A549 (cell line): ENCODE measurements around the gene CRYBG2. TPM values are rescaled to one million over a fixed set of nuclear protein-coding genes. Genes with fewer than 3 reads are reported as not detected.
A peak's percentile ranks its signal among the peaks of the same experiment; 100 is the strongest.

Source experiments
- ATAC-seq, 2 experiments: fragments of 200-7000 bp in 1 of 2; fragments of >200 bp in 1 of 2; cut with Nextera tagmentation in 1 of 2; cut with Tn5 transposase in 1 of 2; 3 replicates each; pipeline versions ENCODE4 v1.8.0 to v1.9.1; 2018 to 2020; ENCODE audit warnings: mild to moderate bottlenecking in 1 of 2, moderate library complexity in 1 of 2
- CTCF ChIA-PET: fragments of 300-600 bp; sonication (Branson Sonifier 250); formaldehyde crosslinking; extraction: SDS; loops from one replicate; lab custom pipeline; 2021; ENCODE audit warnings: antibody characterized with exemption, inconsistent platforms; lab: Yijun Ruan, JAX
- POLR2A ChIA-PET: fragments of 350-600 bp; formaldehyde crosslinking; extraction: SDS; loops from one replicate; lab custom pipeline; 2021; ENCODE audit warnings: antibody characterized with exemption, inconsistent platforms; lab: Yijun Ruan, JAX
- DNase-seq, 2 experiments: peaks; one replicate each; pipeline versions ENCODE4 v3.0.0 to v3.0.0-alpha.2; 2011 to 2016; ENCODE audit warnings: low read depth in 1 of 2, low spot score in 1 of 2
- FAIRE-seq: peaks from 2 replicates; lab custom pipeline; 2011; peaks lifted over from hg19 to GRCh38; lab: Jason Lieb, UNC
- H3K27ac ChIP-seq, 2 experiments: fragments of >200 bp; sonication (Bioruptor Twin); formaldehyde crosslinking; 3 replicates each; pipeline ENCODE4 v1.5.1; 2016 to 2017
- H3K4me1 ChIP-seq: fragments of >200 bp; sonication (Bioruptor Twin); formaldehyde crosslinking; 3 replicates; pipeline ENCODE4 v1.6.1; 2016
- H3K4me2 ChIP-seq: fragments of >200 bp; sonication (Bioruptor Twin); formaldehyde crosslinking; 3 replicates; pipeline ENCODE4 v1.6.1; 2016
- H3K4me3 ChIP-seq: fragments of >200 bp; sonication (Bioruptor Twin); formaldehyde crosslinking; 3 replicates; pipeline ENCODE4 v1.5.1; 2016
- H3K9me3 ChIP-seq: fragments of >200 bp; sonication (Bioruptor Twin); formaldehyde crosslinking; 3 replicates; pipeline ENCODE4 v1.6.1; 2016
- CBX8 ChIP-seq: fragments of 200-600 bp; sonication (generic); IDR thresholded peaks from 2 replicates; pipeline ENCODE4 v1.6.1; 2016
- CEBPB ChIP-seq, 2 experiments: fragments of >200 bp in 1 of 2; sonication (Bioruptor Twin) in 1 of 2; formaldehyde crosslinking in 1 of 2; IDR thresholded peaks; 2 replicates each; pipeline ENCODE4 v1.6.1; 2012 to 2016
- CHD2 ChIP-seq: fragments of 150-350 bp; IDR thresholded peaks from 2 replicates; pipeline ENCODE4 v1.6.1; 2014; ENCODE audit warnings: low read length; ENCODE audit not compliant: partially characterized antibody
- EP300 ChIP-seq, 2 experiments: fragments of >200 bp; sonication (Bioruptor Twin); formaldehyde crosslinking; IDR thresholded peaks; 2 replicates in 1 of 2; 3 replicates in 1 of 2; pipeline ENCODE4 v1.6.1; 2016 to 2017
- FOSB ChIP-seq: fragments of 250-450 bp; sonication (Bioruptor Pico); IDR thresholded peaks from 2 replicates; pipeline ENCODE4 v1.5.0; 2020; ENCODE audit warnings: mild to moderate bottlenecking, moderate library complexity
- FOSL2 ChIP-seq, 2 experiments: fragments of 450-650 bp in 1 of 2; fragments of >200 bp in 1 of 2; sonication (Bioruptor Twin) in 1 of 2; formaldehyde crosslinking; IDR thresholded peaks; 2 replicates each; pipeline versions ENCODE4 v1.5.0 to v1.6.1; 2016 to 2020; ENCODE audit warnings: mild to moderate bottlenecking in 1 of 2, moderate library complexity in 1 of 2
- GATA3 ChIP-seq: IDR thresholded peaks from 2 replicates; pipeline ENCODE4 v1.6.1; 2012; ENCODE audit warnings: borderline replicate concordance
- HOXA7 ChIP-seq: fragments of 250-450 bp; sonication (Bioruptor Pico); IDR thresholded peaks from 2 replicates; pipeline ENCODE4 v1.5.0; 2020; ENCODE audit warnings: mild to moderate bottlenecking, moderate library complexity
- HOXB13 ChIP-seq: fragments of 250-450 bp; sonication (Bioruptor Pico); IDR thresholded peaks from 2 replicates; pipeline ENCODE4 v1.5.0; 2020; ENCODE audit warnings: low read depth, mild to moderate bottlenecking, moderate library complexity
- MAZ ChIP-seq: fragments of 150-350 bp; IDR thresholded peaks from 2 replicates; pipeline ENCODE4 v1.6.1; 2014; ENCODE audit warnings: antibody characterized with exemption, low read depth, low read length, borderline replicate concordance
- NPAS2 ChIP-seq: fragments of 250-450 bp; sonication (Bioruptor Pico); IDR thresholded peaks from 2 replicates; pipeline ENCODE4 v1.8.0; 2022; ENCODE audit warnings: mild to moderate bottlenecking, moderate library complexity, borderline replicate concordance
- NR3C1 ChIP-seq: fragments of >200 bp; sonication (Bioruptor Twin); formaldehyde crosslinking; IDR thresholded peaks from 3 replicates; pipeline ENCODE4 v1.6.1; 2017
- PHF8 ChIP-seq: fragments of 200-600 bp; sonication (generic); IDR thresholded peaks from 2 replicates; pipeline ENCODE4 v1.6.1; 2016; ENCODE audit warnings: low read depth, mild to moderate bottlenecking, antibody characterized with exemption, moderate library complexity, borderline replicate concordance
- POLR2AphosphoS2 ChIP-seq: conservative IDR thresholded peaks from 2 replicates; pipeline ENCODE4 v1.6.1; 2012; ENCODE audit warnings: low read length, improper control_type of control experiment, inconsistent platforms
- RARB ChIP-seq: fragments of 250-450 bp; sonication (Bioruptor Pico); IDR thresholded peaks from 2 replicates; pipeline ENCODE4 v1.8.0; 2021; ENCODE audit warnings: mild to moderate bottlenecking, moderate library complexity
- RFX5 ChIP-seq: fragments of 450-650 bp; IDR thresholded peaks from 2 replicates; pipeline ENCODE4 v1.7.1; 2014; ENCODE audit warnings: antibody characterized with exemption, mild to moderate bottlenecking, moderate library complexity
- SMC3 ChIP-seq: fragments of >200 bp; sonication (Bioruptor Twin); formaldehyde crosslinking; IDR thresholded peaks from 3 replicates; pipeline ENCODE4 v1.6.1; 2018; ENCODE audit warnings: inconsistent platforms
- WGBS: methylation state at CpG from one replicate; pipeline ENCODE4 v1.1.6; 2017; ENCODE audit errors: missing lambda C conversion rate; 5-methylcytosine and 5-hydroxymethylcytosine counted together
- polyA plus RNA-seq, 4 experiments: library from polyadenylated mRNA; depleted of rRNA in 3 of 4; stranded (reverse); fragments of >200 nt; fragmentation: RNase III in 1 of 4; extraction: RNeasy Plus Mini Kit Qiagen cat#74134 plus additional on column Dnase treatment in 1 of 4; gene quantifications; 2 replicates in 3 of 4; 3 replicates in 1 of 4; pipeline ENCODE4 v1.2.3, GENCODE V29; 2011 to 2017
- TF ChIP-seq, protein P1 (sequence below): IDR thresholded peaks from 2 replicates; pipeline ENCODE4 v1.6.1; 2012
- TF ChIP-seq, protein P2 (sequence below): fragments of 250-450 bp; sonication (Bioruptor Pico); IDR thresholded peaks from 2 replicates; pipeline ENCODE4 v1.5.0; 2020; ENCODE audit warnings: low read depth, mild to moderate bottlenecking, moderate library complexity
- TF ChIP-seq, protein P3 (sequence below): fragments of >200 bp; sonication (Bioruptor Twin); formaldehyde crosslinking; IDR thresholded peaks from 3 replicates; pipeline ENCODE4 v1.5.1; 2016
- TF ChIP-seq, protein P4 (sequence below): fragments of 150-350 bp; IDR thresholded peaks from 2 replicates; pipeline ENCODE4 v1.6.1; 2014; ENCODE audit warnings: low read depth, mild to moderate bottlenecking, low read length

Gene CRYBG2
- polyA plus RNA-seq, 2 of the 4 experiments (the other 2 are of a cell fraction) = 0.67 to 2.7 TPM

DNA sequence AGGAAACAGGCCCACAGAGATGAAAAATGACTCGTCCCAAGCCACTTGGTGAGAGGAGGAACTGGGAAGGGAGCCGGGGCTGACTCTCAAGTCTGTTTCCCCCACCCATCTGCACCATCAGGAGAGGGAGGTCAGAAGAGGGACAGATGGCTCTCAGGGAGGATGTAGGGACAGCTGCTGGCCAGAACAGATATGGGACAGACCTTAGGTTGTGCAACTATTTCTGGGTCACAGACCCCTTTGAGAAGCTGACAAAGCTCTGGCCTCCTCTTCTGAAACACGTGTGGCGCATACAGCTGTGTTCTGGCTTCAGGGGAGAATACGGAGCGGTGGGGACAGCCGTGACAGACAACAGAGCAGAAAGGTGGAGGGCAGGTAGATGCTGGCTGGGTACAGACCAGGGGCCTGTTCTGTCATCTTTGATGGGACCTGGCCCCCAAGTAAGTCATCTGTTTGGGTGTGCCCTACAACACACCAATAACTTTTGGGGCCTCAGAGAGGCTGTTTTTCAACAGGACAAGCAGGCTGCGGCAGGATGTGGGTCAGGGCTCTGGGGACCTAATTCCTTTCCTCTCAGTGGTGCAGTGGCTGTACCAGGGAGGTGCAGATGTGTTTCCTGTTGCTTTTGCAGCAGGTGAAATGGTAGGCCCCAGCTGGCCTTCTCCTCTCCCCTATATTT is 66.8 kb downstream of the CRYBG2 start:
- no peak for DNase-seq
- ChIA-PET POLR2A (no interaction called here), CTCF (interaction anchor here (2.5 to 8.2 kb wide), 4 partner anchors 29 to 131 kb away, joined by 8 to 128 read pairs (median 40); partner anchors contain the start of gene CD52)
- WGBS = 94% methylated on average over 7 of the region's 8 CpGs
- FAIRE-seq = no peak
- Histone ChIP-seq H3K4me2 (no peak overlapping the region), H3K4me3 (no peak overlapping the region), H3K27ac (no peak overlapping the region), H3K9me3 (no peaks in the 10 kb centered on the region), H3K4me1 (peaks cover 12% of the 10 kb centered on the region)
- TF ChIP-seq CBX8 = no peak
- no peak for TF ChIP-seq HOXA7 (CRISPR knock-in tag)
- TF ChIP-seq FOSB (CRISPR knock-in tag) = no peak
- no peak for TF ChIP-seq PHF8
- TF ChIP-seq GATA3 = no peak
- no peak for TF ChIP-seq HOXB13 (CRISPR knock-in tag)
- no peak for TF ChIP-seq MAZ
- TF ChIP-seq RARB (CRISPR knock-in tag) = no peak
- no peak for TF ChIP-seq EP300 (IDR thresholded peaks at IDR 0.05)
- TF ChIP-seq CHD2 = no peak
- TF ChIP-seq, protein P1, sequence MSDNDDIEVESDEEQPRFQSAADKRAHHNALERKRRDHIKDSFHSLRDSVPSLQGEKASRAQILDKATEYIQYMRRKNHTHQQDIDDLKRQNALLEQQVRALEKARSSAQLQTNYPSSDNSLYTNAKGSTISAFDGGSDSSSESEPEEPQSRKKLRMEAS = no peak
- TF ChIP-seq NR3C1 = no peak
- TF ChIP-seq NPAS2 (CRISPR knock-in tag) = no peak
- TF ChIP-seq RFX5 = no peak
- no peak for TF ChIP-seq FOSL2 (IDR thresholded peaks at IDR 0.05)
- no peak for TF ChIP-seq FOSL2 (CRISPR knock-in tag; IDR thresholded peaks at IDR 0.05)
- no peak for TF ChIP-seq SMC3
- TF ChIP-seq, protein P2, sequence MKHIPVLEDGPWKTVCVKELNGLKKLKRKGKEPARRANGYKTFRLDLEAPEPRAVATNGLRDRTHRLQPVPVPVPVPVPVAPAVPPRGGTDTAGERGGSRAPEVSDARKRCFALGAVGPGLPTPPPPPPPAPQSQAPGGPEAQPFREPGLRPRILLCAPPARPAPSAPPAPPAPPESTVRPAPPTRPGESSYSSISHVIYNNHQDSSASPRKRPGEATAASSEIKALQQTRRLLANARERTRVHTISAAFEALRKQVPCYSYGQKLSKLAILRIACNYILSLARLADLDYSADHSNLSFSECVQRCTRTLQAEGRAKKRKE (CRISPR knock-in tag) = no peak
- TF ChIP-seq CEBPB (IDR thresholded peaks at IDR 0.05) = no peak
- no peak for ATAC-seq

DNA sequence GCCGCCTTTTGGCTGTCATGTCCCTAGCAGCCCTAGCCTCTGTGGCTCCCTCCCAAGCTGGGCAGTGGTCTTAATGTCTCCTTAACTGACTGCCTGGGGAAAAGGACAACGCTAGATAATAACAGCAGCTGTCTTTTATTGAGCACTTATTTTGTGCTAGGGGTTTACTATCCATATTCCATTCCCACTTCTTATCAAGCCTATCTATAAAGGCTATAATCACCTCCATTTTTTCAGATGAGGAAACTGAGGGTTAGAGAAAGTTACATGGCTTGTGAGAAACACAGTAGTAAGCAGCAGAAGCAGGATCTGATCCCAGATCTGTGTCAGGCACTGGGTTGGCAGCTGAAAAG is 67.9 kb downstream of the CRYBG2 start:
- no peak for TF ChIP-seq FOSL2 (IDR thresholded peaks at IDR 0.05)
- TF ChIP-seq FOSL2 (CRISPR knock-in tag; IDR thresholded peaks at IDR 0.05) = no peak
- TF ChIP-seq, protein P3, sequence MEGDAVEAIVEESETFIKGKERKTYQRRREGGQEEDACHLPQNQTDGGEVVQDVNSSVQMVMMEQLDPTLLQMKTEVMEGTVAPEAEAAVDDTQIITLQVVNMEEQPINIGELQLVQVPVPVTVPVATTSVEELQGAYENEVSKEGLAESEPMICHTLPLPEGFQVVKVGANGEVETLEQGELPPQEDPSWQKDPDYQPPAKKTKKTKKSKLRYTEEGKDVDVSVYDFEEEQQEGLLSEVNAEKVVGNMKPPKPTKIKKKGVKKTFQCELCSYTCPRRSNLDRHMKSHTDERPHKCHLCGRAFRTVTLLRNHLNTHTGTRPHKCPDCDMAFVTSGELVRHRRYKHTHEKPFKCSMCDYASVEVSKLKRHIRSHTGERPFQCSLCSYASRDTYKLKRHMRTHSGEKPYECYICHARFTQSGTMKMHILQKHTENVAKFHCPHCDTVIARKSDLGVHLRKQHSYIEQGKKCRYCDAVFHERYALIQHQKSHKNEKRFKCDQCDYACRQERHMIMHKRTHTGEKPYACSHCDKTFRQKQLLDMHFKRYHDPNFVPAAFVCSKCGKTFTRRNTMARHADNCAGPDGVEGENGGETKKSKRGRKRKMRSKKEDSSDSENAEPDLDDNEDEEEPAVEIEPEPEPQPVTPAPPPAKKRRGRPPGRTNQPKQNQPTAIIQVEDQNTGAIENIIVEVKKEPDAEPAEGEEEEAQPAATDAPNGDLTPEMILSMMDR = 0 out of 3 replicates have a peak, but pooled peaks have one; percentile 3
- TF ChIP-seq EP300 (IDR thresholded peaks at IDR 0.05) = no peak
- TF ChIP-seq NPAS2 (CRISPR knock-in tag) = no peak
- no peak for TF ChIP-seq GATA3
- TF ChIP-seq, protein P1 = no peak
- TF ChIP-seq, protein P4, sequence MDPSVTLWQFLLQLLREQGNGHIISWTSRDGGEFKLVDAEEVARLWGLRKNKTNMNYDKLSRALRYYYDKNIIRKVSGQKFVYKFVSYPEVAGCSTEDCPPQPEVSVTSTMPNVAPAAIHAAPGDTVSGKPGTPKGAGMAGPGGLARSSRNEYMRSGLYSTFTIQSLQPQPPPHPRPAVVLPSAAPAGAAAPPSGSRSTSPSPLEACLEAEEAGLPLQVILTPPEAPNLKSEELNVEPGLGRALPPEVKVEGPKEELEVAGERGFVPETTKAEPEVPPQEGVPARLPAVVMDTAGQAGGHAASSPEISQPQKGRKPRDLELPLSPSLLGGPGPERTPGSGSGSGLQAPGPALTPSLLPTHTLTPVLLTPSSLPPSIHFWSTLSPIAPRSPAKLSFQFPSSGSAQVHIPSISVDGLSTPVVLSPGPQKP = no peak
- TF ChIP-seq POLR2AphosphoS2 = no peak
- TF ChIP-seq SMC3 = 0 out of 3 replicates have a peak, but pooled peaks have one; percentile 14
- no peak for TF ChIP-seq HOXB13 (CRISPR knock-in tag)
- POLR2A ChIA-PET = no interaction called here

More for the DNA sequence above, 67.9 kb downstream of the CRYBG2 start:
- H3K4me3 ChIP-seq = no peak overlapping the region
- no peak overlapping the region for H3K4me2 ChIP-seq
- peaks cover 17% of the 10 kb centered on the region for H3K4me1 ChIP-seq
- 92% methylated on average over 1 of the region's 2 CpGs for WGBS
- FAIRE-seq (no peak), DNase-seq (no peak), ATAC-seq (no peak)
- no peaks in the 10 kb centered on the region for H3K9me3 ChIP-seq
- no peak overlapping the region for H3K27ac ChIP-seq
- CTCF ChIA-PET = interaction anchor here (0.7 to 8.2 kb wide), 23 partner anchors 8 to 250 kb away, joined by 3 to 128 read pairs (median 9); partner anchors contain the start of genes CD52, CEP85, DHDDS and UBXN11
